GM19043 (cell line): ENCODE data around the gene GCNT2.
A peak's percentile ranks its signal among the peaks of the same experiment; 100 is the strongest.
"Not testable (repeated sequence)": the region's sequence is repeated elsewhere in the genome, so short reads cannot be mapped to it uniquely, and the experiment has no call there.

ENCODE experiments used
- ATAC-seq: cut with Tn5 transposase; IDR thresholded peaks from one replicate; pipeline ENCODE4 v1.9.1; 2021; ENCODE audit warnings: low read depth; ENCODE audit not compliant: unreplicated experiment

The GCNT2 gene

DNA sequence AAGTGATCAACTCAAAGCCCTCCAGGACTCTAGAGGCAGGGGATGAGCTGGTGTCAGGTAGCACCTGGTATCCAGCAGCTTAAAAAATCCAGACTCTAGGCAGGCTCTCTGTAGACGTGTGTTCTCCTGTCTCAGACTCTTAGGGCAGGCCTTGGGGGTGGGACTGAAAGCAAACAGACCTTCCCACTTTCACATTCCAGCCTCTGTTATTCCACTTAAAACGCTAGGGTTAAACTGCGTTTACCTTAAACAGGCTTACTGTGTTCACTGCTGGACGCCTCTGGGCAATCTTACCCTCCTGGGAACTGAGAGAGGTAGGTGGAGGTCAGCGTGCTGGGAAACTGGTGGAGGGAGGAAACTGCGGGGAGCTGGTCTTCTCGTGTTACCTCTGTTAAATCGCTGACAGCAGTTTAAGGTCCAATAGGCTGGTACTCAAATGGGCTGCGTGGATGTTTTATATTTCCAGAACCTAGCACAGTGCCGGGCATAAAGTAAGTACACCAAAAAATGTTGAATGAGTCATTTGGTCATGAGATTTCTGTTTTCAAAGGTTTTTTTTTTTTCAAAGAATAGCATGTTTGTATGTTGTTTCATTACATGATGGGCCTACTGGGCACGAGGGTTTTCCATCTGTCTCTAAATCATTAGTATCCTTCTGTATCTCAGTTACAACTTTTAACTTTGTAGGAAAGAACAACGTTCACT is at the start of gene GCNT2:
Gene GCNT2 (plus strand): TSS at position 248 of the 705 bp plus-strand sequence. CDS start 7,561 bp downstream, outside the sequence.
- ATAC-seq: no peak

DNA sequence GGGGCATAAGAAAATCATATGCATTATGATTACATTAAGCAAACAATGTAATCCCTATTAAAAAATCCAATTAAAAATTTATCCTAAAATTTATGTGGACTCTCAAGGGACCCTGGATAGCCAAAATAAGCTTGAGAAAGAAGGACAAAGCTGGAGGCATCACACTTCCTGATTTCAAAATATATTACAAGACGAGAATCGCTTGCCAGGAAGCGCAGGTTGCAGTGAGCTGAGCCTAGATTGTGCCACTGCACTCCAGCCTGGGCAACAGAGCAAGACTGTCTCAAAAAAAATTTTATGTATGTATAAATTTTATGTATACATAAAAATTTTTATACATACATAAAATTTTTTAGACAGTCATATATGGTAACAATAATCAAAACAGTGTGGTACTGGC is 48.5 kb upstream of the GCNT2 start:
- no peak for ATAC-seq

DNA sequence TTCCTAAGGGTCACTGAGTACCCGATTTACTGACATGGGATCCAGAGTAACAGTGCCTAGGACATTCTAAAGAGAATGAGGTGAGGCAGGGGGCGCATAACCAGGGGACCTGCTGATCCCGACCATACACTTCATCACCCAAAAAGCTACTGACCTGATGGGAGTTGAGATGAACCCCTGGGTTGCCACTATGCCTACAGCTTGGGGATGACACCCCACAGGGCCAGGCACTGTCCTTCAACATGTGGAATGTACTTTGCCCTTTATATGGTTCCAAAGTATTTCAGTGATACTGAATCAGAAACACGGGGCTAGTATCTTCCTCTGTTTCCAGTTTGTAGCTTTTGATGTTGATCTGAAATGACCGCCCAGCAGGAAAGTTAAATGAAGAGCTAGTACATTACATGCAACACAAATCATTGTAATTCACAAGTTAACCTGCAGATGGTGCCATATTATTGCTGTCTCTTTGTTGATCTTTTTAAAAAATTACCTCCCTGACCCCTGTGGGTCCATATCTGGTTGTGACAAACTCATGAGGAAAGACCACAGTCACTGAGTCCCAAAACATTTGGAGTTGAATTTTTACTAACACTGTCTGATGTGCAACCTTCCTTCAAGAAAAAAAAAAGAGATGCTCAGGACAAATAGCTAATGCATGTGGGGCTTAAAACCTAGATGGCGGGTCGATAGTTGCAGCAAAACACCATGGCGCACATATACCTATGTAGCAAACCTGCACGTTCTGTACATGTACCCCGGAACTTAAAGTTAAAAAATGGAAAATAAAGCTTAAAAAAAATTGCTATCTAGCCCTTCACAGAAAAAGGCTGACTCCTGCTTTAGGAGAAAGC is 42.7 kb upstream of the GCNT2 start:
- ATAC-seq: peak; percentile 73

DNA sequence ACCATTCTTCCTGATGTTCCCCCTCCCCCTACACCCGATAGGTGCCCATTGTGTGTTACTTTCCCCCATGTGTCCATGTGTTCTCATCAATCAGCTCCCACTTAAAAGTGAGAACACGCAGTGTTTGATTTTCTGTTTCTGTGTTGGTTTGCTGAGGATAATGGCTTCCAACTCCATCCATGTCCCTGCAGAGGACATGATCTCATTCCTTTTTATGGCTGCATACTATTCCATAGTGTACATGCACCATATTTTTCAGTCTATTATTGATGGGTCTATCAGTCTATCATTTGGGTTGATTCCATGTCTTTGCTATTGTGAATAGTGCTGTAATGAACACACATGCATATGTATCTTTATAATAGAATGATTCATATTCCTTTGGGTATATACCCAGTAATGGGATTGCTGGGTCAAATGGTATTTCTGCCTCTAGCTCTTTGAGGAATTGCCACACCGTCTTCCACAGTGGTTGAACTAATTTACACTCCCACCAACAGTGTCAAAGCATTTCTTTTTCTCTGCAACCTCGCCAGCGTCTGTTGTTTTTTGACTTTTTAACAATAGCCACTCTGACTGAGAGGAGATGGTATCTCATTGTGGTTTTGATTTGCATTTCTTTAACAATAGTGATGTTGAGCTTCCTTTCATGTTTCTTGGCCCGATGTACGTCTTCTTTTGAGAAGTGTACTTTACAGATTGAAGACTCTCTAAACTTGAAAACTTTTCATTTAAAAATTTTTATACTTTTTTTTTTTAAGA is 41.0 kb upstream of the GCNT2 start:
- no peak for ATAC-seq

DNA sequence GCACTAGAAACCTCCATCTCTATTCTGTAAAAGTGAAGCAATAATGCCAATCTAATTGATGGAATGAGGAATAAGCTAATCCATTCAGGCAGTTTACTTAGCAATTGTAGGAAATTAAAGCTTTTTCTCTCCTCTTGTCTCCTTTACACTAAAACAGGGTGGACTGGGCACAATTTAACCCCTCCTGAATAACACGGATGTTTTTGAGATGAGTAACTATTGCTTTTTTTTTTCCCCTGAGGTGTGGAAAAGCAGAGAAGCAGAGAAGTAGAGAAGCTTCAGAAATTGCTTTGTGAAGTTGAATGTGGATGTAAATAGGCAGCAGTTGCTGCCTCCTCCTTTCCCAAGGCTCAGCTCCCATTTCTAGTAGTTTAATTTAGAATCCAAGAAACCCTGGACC is 40.0 kb upstream of the GCNT2 start:
- ATAC-seq: no peak

DNA sequence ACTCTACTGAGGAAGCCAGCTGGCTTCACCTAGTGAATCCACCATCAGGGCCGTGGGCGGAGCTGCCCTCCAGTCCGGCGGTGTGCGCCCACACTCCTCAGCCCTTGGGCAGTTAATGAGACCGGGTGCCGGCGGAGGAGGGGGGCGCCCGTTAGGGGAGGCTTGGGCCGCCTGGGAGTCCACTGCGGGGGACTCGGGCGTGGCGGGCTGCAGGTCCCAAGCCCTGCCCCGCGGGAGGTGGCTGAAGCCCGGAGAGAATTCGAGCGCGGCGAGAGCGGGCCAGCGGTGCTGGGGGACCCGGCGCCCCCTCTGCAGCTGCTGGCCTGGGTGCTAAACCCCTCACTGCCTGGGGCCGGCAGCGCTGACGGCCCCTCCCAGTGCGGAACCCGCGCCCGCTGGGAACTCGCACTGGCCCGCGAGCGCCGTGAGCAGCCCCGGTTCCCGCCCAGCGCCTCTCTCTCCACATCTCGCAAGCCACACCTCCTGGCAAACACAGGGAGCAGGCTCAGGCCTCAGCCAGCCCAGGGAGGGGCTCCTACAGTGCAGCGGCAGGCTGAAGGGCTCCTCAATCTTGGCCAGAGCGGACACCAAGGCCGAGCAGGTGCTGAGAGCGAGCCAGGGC is 38.4 kb upstream of the GCNT2 start:
- ATAC-seq: no peak

DNA sequence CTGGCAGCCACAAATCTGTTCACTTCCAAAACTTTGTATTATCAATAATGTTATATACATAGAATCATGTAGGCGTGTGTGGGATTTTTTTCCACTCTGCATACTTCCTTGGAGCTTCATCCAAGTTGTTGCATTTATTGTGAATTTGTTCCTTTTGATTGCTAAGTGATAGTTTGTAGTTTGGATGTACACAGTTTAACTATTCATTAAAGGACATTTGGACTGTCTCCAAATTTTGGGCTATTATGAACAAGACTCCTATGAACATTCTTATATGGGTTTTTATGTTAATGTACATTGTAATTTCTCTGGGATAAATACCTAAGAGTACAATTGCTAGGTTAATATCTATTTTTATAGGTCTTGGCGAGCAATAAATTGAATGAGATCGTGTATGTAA is 36.2 kb upstream of the GCNT2 start:
- ATAC-seq: no peak

DNA sequence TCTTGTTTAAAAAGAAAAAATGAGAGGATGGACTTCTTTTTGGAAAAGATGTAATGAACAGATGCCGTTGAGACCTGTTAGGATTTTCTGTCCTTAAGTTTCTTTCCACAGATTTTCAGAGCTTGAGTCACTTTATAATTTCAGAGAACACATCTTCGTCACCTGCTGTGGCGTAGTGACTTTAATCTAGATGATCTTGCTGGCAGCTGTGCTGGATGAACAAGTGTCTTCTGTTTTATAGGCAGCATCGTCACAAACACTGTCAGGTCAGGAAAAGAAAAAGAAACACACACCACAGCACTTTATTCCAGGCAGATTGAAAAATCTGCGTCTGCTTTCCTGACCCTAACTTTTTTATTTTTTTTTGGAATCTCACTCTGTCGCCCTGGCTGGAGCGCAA is 35.7 kb upstream of the GCNT2 start:
- no peak for ATAC-seq

DNA sequence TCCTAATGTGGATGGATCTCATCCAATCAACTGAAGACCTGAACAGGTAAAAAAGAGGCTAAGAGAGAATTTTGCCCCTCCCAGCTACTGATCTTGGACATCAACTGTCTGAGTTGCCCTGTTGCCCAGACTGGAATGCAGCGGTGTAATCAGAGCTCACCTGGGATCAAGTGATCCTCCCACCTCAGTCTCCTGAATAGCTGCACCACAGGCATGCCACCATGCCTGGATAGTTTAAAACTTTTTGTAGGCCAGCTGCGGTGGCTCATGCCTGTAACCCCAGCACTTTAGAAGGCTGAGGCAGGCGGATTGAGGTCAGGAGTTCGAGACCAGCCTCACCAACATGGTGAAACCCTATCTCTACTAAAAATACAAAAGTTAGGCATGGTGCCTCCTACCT is 34.9 kb upstream of the GCNT2 start:
- no peak for ATAC-seq

DNA sequence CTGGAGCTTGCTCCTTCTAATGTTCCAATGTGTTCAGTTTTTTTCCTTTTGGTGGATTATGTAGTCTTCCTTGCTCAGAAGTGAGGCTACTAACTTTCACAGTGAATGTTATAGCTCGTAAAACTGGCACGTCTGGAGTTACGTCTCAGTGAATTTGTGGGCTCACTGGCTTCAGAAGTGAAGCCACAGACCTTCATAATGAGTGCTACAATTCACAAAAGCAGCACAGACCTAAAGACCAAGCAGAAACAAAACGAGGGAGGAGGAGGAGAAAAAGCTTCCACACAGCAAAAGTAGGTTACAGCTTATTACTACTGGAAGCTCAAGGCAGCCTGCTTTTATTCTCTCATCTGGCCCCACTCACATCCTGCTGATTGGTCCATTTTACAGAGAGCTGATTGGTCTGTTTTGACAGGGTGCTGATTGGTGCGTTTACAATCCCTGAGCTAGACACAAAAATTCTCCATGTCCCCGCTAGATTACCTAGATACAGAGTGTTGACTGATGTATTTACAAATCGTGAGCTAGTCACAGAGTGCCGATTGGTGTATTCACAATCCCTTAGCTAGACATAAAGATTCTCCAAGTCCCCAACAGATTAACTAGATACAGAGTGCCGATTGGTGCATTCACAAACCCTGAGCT is 34.1 kb upstream of the GCNT2 start:
- ATAC-seq: not testable (repeated sequence)

DNA sequence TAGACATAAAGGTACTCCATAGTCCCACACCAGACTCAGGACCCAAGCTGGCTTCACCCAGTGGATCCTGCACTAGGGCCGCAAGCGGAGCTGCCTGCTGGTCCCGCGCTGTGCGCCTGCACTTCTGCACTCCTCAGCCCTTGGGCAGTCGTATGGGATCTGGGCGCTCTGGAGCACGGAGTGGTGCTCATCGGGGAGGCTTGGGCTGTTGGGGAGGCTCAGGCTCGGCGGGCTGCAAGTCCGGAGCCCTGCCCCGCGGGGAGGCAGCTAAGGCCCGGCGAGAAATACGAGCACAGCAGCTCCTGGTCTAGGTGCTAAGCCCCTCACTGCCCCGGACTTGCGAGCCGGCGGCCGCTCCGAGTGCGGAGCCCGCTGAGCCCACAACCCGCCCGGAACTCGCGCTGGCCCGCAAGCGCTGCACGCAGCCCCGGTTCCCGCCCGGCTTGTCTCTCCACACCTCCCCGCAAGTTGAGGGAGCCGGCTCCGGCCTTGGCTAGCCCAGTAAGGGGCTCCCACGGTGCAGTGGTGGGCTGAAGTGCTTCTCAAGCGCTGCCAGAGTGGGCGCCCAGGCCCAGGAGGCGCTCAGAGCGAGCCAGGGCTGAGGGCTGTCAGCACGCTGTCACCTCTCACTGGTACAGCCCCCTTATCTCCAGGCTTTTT is 33.4 kb upstream of the GCNT2 start:
- ATAC-seq: no peak

DNA sequence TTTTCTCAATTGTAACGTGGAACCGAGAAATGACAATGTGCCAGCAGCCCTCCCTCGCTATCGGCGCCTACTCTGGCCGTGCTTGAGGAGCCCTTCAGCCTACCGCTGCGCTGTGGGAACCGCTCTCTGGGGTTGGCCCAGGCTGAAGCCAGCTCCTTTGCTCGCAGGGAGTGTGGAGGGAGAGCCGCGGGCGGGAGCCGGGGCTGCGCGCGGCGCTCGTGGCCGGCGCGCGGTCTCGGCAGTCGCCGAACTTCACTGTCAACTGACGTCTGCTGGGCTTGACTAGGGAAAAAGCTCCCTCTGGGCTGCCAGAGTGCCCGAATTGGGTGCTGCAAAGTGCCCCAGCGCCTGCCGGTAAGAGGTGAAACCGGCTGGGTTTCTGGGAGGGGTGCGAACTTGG is 29.7 kb upstream of the GCNT2 start:
- no peak for ATAC-seq

DNA sequence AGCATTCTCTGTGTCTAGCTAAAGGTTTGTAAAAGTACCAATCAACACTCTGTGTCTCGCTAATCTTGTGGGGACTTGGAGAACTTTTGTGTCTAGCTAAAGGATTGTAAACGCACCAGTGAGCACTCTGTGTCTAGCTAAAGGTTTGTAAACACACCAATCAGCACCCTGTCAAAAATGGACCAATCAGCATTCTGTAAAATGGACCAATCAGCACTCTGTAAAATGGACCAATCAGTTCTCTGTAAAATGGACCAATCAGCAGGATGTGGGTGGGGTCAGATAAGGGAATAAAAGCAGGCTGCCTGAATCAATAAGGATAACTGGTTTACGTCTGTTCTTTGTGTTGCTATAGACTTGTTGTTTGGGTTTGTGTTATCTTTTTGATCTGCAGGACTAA is 29.2 kb upstream of the GCNT2 start:
- not testable (repeated sequence) for ATAC-seq

DNA sequence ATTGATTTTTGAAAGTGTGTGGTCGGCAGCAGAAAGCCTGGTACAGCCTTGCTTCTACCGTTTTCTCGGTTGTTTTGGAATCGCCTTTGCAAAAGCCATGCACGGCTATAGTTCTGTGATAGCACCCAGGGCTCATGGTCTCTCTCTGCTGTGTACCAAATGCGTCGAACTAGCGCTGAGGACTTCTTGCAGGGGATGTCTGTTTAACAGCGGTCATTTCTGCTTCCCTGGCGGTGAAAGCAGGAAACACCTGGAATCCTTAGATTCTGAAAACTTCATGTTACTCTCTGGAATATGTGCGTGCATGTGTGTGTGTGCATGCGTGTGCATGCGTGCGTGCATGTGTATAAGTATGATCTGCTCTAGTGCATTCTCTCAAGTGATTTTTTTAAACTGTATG is 26.1 kb upstream of the GCNT2 start:
- no peak for ATAC-seq

DNA sequence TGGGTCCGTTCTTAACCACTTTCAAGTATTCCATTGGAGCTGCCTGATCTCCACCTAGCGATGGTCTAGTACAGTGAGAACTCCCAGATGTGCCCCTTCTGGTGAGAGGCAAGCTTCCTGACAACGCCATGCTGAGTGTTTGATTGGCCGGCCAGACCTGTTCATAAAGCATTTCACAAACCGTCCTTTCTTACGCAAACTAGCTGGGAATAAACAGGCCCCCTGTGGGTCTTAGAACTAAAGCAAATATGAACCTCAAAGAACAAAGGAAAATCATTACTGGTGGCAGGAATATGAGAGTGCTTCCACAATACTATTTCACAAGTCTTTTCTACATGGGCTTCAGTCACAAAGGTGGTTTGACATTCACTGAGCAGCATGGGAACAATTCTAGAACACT is 15.6 kb upstream of the GCNT2 start:
- no peak for ATAC-seq

DNA sequence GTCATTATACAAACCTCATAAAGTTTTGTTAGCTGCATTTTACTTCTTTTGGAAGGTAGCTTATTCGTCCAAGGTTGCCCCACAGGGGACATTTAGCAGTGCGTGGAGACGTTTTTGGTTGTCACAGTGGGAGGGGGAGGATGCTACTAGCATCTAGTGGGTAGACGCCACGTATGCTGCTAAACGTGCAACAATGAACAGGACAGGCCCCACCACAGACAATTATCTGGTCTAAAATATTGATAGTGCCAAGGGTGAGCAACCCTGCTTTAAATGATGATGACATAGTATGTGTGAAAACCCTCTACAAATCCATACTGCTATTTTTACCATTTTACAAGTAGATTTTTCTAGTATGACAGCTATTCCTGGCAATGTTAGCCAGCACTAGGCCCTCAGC is 13.9 kb upstream of the GCNT2 start:
- ATAC-seq: no peak

DNA sequence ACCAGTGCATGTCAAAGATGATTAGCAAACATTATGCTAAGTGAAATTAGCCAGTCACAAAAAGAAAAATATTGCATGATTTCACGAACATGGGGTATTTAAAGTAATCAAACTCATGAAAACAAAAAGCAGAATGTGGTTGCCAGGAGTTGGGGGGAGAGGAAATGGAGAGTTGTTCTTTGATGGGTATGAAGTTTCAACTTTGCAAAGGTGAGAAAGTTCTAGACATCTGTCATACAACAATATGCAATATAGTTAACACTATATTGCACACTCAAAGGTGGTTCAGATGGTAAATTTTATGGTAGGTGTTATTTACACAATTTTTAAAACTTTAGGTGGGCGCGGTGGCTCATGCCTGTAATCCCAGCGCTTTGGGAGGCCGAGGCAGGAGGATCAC is 13.4 kb upstream of the GCNT2 start:
- no peak for ATAC-seq

DNA sequence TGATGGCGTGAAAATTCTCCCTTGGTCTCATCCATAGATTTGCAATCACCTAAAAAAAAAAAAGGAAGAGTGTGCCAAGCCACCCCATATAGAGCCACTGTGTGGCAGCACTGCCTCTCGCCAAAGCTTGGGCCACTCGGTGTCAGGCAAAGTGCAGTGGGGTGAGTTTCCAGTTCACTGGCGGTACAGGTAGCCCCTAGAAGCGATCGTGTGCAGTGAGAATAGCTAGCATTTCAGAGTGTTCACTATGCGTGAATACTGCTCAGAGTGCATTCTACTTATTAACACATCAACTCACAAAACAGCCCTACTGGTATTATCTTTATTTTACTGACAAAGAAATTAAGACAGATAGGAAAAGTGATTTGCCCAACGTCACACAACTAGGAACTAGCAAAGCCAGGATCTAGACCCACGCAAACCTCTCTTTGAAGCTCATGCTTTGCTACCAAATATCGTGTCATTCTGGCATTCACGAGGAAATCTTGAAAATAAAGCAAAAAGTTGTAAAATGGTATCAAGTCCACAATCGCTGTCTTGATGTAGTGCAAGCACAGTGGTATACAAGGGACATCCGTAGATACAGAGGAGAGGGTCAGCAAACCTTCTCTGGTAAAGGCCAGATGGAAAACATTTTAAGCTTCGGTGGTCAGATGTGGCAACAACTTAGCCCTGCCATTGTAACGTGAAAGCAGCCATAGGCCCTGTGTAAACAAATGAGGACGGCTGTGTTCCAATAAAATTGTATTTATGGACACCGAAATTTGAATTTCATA is 10.4 kb upstream of the GCNT2 start:
- ATAC-seq: peak; percentile 89

DNA sequence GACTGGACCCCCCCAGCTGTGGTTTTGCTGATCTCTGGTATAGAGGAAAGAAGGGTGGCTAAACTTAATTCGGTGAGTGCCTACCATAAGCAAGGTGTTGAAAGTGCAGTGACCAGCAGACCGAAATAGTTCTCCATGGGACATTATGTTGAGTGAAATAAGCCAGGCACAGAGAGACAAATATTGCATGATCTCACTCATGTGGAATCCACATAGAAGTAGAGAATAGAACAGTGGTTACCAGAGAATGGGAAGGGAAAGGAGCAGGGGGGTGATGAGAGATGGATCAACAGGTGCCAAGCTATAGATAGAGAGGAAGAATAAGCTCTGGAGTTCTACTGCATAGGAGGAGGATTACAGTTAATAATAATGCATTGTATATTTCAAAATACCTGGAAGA is 9.7 kb upstream of the GCNT2 start:
- no peak for ATAC-seq
